Uterus (tissue), 2 donors: Measurements from ENCODE around the gene STRA6.

Experiments
- POLR2A ChIP-seq, 2 donors: fragments of 450-650 bp; IDR thresholded peaks; one replicate each; pipeline ENCODE4 v1.6.1; 2016; ENCODE audit warnings: antibody characterized with exemption in 2 of 2, mild to moderate bottlenecking in 1 of 2, moderate library complexity in 1 of 2
- TF ChIP-seq, protein P1 (sequence below), 4 experiments: fragments of 200-600 bp in 2 of 4; fragments of 450-650 bp in 2 of 4; sonication (generic) in 2 of 4; IDR thresholded peaks; one replicate each; pipeline ENCODE4 v1.5.1; 2016 to 2019; ENCODE audit warnings: antibody characterized with exemption in 4 of 4, mild to moderate bottlenecking in 2 of 4, moderate library complexity in 1 of 4

- TF ChIP-seq POLR2A (IDR thresholded peaks at IDR 0.05) = no peak
- TF ChIP-seq, protein P1, sequence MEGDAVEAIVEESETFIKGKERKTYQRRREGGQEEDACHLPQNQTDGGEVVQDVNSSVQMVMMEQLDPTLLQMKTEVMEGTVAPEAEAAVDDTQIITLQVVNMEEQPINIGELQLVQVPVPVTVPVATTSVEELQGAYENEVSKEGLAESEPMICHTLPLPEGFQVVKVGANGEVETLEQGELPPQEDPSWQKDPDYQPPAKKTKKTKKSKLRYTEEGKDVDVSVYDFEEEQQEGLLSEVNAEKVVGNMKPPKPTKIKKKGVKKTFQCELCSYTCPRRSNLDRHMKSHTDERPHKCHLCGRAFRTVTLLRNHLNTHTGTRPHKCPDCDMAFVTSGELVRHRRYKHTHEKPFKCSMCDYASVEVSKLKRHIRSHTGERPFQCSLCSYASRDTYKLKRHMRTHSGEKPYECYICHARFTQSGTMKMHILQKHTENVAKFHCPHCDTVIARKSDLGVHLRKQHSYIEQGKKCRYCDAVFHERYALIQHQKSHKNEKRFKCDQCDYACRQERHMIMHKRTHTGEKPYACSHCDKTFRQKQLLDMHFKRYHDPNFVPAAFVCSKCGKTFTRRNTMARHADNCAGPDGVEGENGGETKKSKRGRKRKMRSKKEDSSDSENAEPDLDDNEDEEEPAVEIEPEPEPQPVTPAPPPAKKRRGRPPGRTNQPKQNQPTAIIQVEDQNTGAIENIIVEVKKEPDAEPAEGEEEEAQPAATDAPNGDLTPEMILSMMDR (IDR thresholded peaks at IDR 0.05) = no peak
Observed at GRCh38 chr15:74228723-74229081, 26.1 kb upstream of the STRA6 start.
